DOHH2 (cell line): ENCODE data around the gene AIDA.

Experiments
- H3F3A ChIP-seq: fragments of 200-600 bp; sonication (generic), shearing (Covaris generic); 2 replicates; pipeline ENCODE4 v1.6.0; 2016; ENCODE audit warnings: antibody characterized with exemption, mild to moderate bottlenecking; ENCODE audit not compliant: control insufficient read depth, insufficient read depth
- H3K27ac ChIP-seq: fragments of 200-600 bp; sonication (generic); 2 replicates; pipeline ENCODE4 v1.5.1; 2014; ENCODE audit warnings: low read depth, mild to moderate bottlenecking, low read length, moderate library complexity
- H3K27me3 ChIP-seq: fragments of 200-600 bp; sonication (generic); 2 replicates; pipeline ENCODE4 v1.6.1; 2014; ENCODE audit warnings: mild to moderate bottlenecking, low read length, mixed read lengths; ENCODE audit not compliant: control insufficient read depth
- H3K36me3 ChIP-seq: fragments of 200-600 bp; sonication (generic); 2 replicates; pipeline ENCODE4 v1.6.1; 2014; ENCODE audit warnings: mild to moderate bottlenecking, low read length, moderate library complexity, mixed read lengths; ENCODE audit not compliant: control insufficient read depth
- H3K4me1 ChIP-seq: fragments of 200-600 bp; sonication (generic); 2 replicates; pipeline ENCODE4 v1.6.1; 2014; ENCODE audit warnings: mild to moderate bottlenecking, low read length, mixed read lengths; ENCODE audit not compliant: control insufficient read depth
- H3K4me2 ChIP-seq: fragments of 200-600 bp; sonication (generic); 2 replicates; pipeline ENCODE4 v1.6.0; 2014; ENCODE audit warnings: mild to moderate bottlenecking, low read length, moderate library complexity
- H3K4me3 ChIP-seq: fragments of 200-600 bp; sonication (generic); 2 replicates; pipeline ENCODE4 v1.5.1; 2014; ENCODE audit warnings: mild to moderate bottlenecking, low read length, mixed read lengths
- H3K79me2 ChIP-seq: fragments of 200-600 bp; sonication (generic); 2 replicates; pipeline ENCODE4 v1.6.1; 2014; ENCODE audit warnings: mild to moderate bottlenecking, low read length, mixed read lengths; ENCODE audit not compliant: control insufficient read depth
- H3K9me2 ChIP-seq: fragments of 200-600 bp; sonication (generic); replicated peaks from 2 replicates; pipeline ENCODE4 v1.6.1; 2014; ENCODE audit warnings: mild to moderate bottlenecking, low read length, mixed read lengths; ENCODE audit not compliant: control insufficient read depth
- H3K9me3 ChIP-seq: fragments of 200-600 bp; sonication (generic); 2 replicates; pipeline ENCODE4 v1.6.1; 2014; ENCODE audit warnings: antibody characterized with exemption, low read length, mixed read lengths; ENCODE audit not compliant: control insufficient read depth, insufficient read depth
- H4K20me1 ChIP-seq: fragments of 200-600 bp; sonication (generic); 2 replicates; pipeline ENCODE4 v1.6.0; 2014; ENCODE audit warnings: low read depth, mild to moderate bottlenecking, antibody characterized with exemption, low read length, moderate library complexity; ENCODE audit not compliant: control insufficient read depth, insufficient read depth
- EZH2phosphoT487 ChIP-seq: fragments of 200-600 bp; sonication (generic); IDR thresholded peaks from 2 replicates; pipeline ENCODE4 v1.6.1; 2017; ENCODE audit warnings: borderline replicate concordance, mild to moderate bottlenecking, antibody characterized with exemption, low read length, moderate library complexity, mixed read lengths
- TF ChIP-seq, protein P1 (sequence below): fragments of 200-600 bp; sonication (generic); IDR thresholded peaks from one replicate; pipeline ENCODE4 v1.5.1; 2014; ENCODE audit warnings: antibody characterized with exemption, mild to moderate bottlenecking, low read depth, low read length; ENCODE audit not compliant: poor library complexity, severe bottlenecking

AIDA gene

DNA sequence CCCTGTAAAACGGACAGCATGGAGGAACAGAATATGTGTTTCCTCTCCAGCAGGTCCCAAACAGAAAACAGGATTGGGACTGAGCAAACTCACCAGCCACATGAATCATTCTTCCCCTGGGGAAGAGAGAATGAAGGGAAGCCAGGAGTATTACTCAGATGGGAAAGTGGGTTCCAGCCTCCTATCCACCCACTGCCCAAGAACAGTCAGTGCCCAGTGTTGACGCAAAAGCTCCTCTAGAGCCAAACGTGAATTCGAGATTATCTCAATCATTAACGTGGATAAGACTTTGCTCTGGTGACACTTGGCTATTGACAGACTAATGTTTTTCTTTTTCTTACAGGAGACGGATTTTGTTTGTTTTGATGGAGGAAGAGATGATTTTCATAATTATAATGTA is 85.1 kb downstream of the AIDA start:
- Histone ChIP-seq H3K27ac (no peak overlapping the region), H3F3A (no peaks in the 10 kb centered on the region), H3K9me3 (no peaks in the 10 kb centered on the region), H3K4me3 (no peak overlapping the region), H3K27me3 (no peaks in the 10 kb centered on the region), H3K4me2 (no peak overlapping the region), H3K4me1 (no peaks in the 10 kb centered on the region), H4K20me1 (no peaks in the 10 kb centered on the region), H3K9me2 (no peaks in the 10 kb centered on the region), H3K79me2 (no peaks in the 10 kb centered on the region), H3K36me3 (peaks cover 11% of the 10 kb centered on the region)
- TF ChIP-seq EZH2phosphoT487 = no peak
- TF ChIP-seq, protein P1, sequence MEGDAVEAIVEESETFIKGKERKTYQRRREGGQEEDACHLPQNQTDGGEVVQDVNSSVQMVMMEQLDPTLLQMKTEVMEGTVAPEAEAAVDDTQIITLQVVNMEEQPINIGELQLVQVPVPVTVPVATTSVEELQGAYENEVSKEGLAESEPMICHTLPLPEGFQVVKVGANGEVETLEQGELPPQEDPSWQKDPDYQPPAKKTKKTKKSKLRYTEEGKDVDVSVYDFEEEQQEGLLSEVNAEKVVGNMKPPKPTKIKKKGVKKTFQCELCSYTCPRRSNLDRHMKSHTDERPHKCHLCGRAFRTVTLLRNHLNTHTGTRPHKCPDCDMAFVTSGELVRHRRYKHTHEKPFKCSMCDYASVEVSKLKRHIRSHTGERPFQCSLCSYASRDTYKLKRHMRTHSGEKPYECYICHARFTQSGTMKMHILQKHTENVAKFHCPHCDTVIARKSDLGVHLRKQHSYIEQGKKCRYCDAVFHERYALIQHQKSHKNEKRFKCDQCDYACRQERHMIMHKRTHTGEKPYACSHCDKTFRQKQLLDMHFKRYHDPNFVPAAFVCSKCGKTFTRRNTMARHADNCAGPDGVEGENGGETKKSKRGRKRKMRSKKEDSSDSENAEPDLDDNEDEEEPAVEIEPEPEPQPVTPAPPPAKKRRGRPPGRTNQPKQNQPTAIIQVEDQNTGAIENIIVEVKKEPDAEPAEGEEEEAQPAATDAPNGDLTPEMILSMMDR = no peak

DNA sequence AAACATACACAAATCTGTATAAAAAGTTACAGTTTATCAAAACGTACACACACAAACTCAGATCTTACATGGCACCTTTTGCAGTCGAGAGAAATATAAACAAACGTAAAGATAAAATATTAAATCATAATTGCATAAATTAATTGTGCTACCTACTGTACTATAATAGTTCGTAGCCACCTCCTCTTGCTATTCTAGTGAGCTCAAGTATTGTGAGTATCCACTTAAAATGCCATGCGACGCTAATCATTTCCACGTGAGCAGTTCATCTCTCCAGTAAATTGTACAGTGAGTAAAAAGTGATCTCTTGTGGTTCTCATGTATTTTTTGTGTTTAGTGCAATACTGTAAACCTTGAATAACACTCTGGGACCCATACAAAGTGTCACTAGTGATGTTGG is 88.1 kb downstream of the AIDA start:
- Histone ChIP-seq H3K27me3 (no peaks in the 10 kb centered on the region), H4K20me1 (no peaks in the 10 kb centered on the region), H3K4me2 (no peak overlapping the region), H3K9me3 (no peaks in the 10 kb centered on the region), H3K27ac (no peak overlapping the region), H3K4me1 (peaks cover 4% of the 10 kb centered on the region), H3K79me2 (peaks cover 4% of the 10 kb centered on the region; the same call in 1 of the 2 replicates), H3K36me3 (peaks cover 11% of the 10 kb centered on the region), H3F3A (no peaks in the 10 kb centered on the region), H3K4me3 (no peak overlapping the region), H3K9me2 (no peaks in the 10 kb centered on the region)
- TF ChIP-seq, protein P1 = no peak
- no peak for TF ChIP-seq EZH2phosphoT487

DNA sequence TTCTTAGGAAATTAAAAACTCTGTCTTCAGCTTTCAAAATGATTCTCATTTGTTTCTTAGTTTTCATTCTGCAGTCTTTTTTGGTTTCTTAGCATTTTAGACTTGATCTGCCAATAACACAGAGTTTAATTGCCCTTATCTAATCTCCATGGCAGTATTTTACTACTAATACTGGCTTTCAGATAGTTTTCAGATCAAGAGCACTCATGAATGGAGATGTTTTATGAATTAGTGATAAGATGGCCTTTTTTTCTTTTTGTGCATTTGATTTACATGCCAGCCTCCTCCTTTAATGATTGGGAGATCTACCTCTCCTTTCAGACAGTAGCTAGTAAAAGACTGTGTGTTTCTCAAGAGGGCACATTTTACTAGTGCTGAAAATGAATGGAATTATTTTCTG is 88.8 kb downstream of the AIDA start:
- Histone ChIP-seq H3K4me1 (peaks cover 11% of the 10 kb centered on the region), H3K4me2 (no peak overlapping the region), H3F3A (no peaks in the 10 kb centered on the region), H3K27me3 (0 out of 2 replicates have a peak, but pooled peaks cover 4% of the 10 kb centered on the region), H3K79me2 (peaks cover 11% of the 10 kb centered on the region), H3K4me3 (no peak overlapping the region), H3K9me2 (no peaks in the 10 kb centered on the region), H3K9me3 (no peaks in the 10 kb centered on the region), H3K27ac (no peak overlapping the region), H3K36me3 (peaks cover 11% of the 10 kb centered on the region), H4K20me1 (no peaks in the 10 kb centered on the region)
- TF ChIP-seq, protein P1 = no peak
- TF ChIP-seq EZH2phosphoT487 = no peak

DNA sequence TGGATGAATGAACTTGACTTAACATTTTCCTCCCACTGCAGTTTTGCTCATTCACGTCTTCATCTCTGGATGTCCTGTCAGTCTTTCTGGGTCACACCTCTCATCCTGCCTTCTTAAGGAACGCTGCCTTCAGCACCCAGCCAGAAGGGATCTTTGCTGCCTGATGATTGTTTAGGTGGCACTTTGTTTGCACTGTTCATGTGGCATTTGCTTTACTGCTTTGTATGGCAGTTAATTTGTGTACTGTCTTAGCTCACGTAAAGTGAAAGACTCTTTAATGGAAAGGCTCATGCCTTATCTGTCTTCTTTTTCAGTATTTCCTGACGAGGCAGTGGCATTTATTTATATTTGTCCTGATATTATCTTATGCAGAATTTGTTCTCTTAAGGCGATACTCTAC is 89.5 kb downstream of the AIDA start:
- Histone ChIP-seq H3K4me1 (peaks cover 11% of the 10 kb centered on the region), H3K27ac (no peak overlapping the region), H3K9me3 (no peaks in the 10 kb centered on the region), H3K27me3 (0 out of 2 replicates have a peak, but pooled peaks cover 4% of the 10 kb centered on the region), H3F3A (no peaks in the 10 kb centered on the region), H3K4me2 (no peak overlapping the region), H3K4me3 (no peak overlapping the region), H4K20me1 (no peaks in the 10 kb centered on the region), H3K79me2 (peaks cover 11% of the 10 kb centered on the region), H3K36me3 (peaks cover 7% of the 10 kb centered on the region), H3K9me2 (no peaks in the 10 kb centered on the region)
- no peak for TF ChIP-seq EZH2phosphoT487
